GM12878 (cell line): ENCODE results near the gene ADCY10. TPM values are rescaled to one million over a fixed set of nuclear protein-coding genes. Genes with fewer than 3 reads are reported as not detected.

Experiments used
- CBX3 ChIP-seq: fragments of 200-600 bp; sonication (generic); IDR thresholded peaks from 2 replicates; pipeline ENCODE4 v1.6.1; 2016; ENCODE audit warnings: low read depth, borderline replicate concordance
- CREB1 ChIP-seq: IDR thresholded peaks from 2 replicates; pipeline ENCODE4 v1.6.1; 2012; ENCODE audit warnings: low read depth, mild to moderate bottlenecking, inconsistent platforms
- FOXK2 ChIP-seq: fragments of 450-650 bp; IDR thresholded peaks from 2 replicates; pipeline ENCODE4 v1.6.1; 2017; ENCODE audit warnings: mild to moderate bottlenecking, moderate library complexity
- IRF4 ChIP-seq: IDR thresholded peaks from 2 replicates; pipeline ENCODE4 v1.6.1; 2011; ENCODE audit warnings: low read depth, low read length
- POU2F2 ChIP-seq: IDR thresholded peaks from 3 replicates; pipeline ENCODE4 v1.6.1; 2011; ENCODE audit warnings: low read depth, mild to moderate bottlenecking, low read length, borderline replicate concordance
- SREBF1 ChIP-seq: IDR thresholded peaks from 2 replicates; pipeline ENCODE4 v1.6.1; 2012; ENCODE audit warnings: mild to moderate bottlenecking, low read length
- SREBF2 ChIP-seq: IDR thresholded peaks from 2 replicates; pipeline ENCODE4 v1.6.1; 2012; ENCODE audit warnings: mild to moderate bottlenecking, low read length
- STAT3 ChIP-seq: IDR thresholded peaks from 2 replicates; pipeline ENCODE4 v1.6.1; 2011; ENCODE audit warnings: low read depth, low read length, improper control_type of control experiment
- ZNF217 ChIP-seq: fragments of 450-650 bp; IDR thresholded peaks from 2 replicates; pipeline ENCODE4 v1.6.1; 2017; ENCODE audit warnings: antibody characterized with exemption, mild to moderate bottlenecking
- ZNF274 ChIP-seq: IDR thresholded peaks from one replicate; pipeline ENCODE4 v1.8.0; 2011; ENCODE audit not compliant: insufficient read length, insufficient read depth
- polyA plus RNA-seq, 11 experiments: library from polyadenylated mRNA; depleted of rRNA in 4 of 11; unstranded in 6 of 11; stranded (reverse) in 5 of 11; fragments of >200 nt; fragmentation: Nextera tagmentation in 4 of 11; fragmentation: Illumina TruSeq in 1 of 11; extraction: Ambion mirVana in 4 of 11; extraction: Trizol in 1 of 11; gene quantifications; 1 replicate in 1 of 11; 2 replicates in 10 of 11; pipeline versions ENCODE4 v1.2.1 to v1.2.3, GENCODE V29; 2011 to 2016; ENCODE audit warnings: inconsistent platforms in 2 of 11, missing spikeins in 2 of 11, low read depth in 1 of 11
- total RNA-seq, 4 experiments: library from RNA; depleted of rRNA in 3 of 4; stranded (reverse); fragments of >200 nt in 3 of 4; fragmentation: Illumina TruSeq in 1 of 4; extraction: Trizol in 1 of 4; gene quantifications; 2 replicates each; pipeline versions ENCODE4 v1.2.1 to v1.2.3, GENCODE V29; 2013 to 2021
- TF ChIP-seq, protein P1 (sequence below): fragments of 150-350 bp; IDR thresholded peaks from 2 replicates; pipeline ENCODE4 v1.6.1; 2016; ENCODE audit warnings: low read depth, low read length
- TF ChIP-seq, protein P2 (sequence below): fragments of 450-650 bp; IDR thresholded peaks from 2 replicates; pipeline ENCODE4 v1.6.1; 2017; ENCODE audit warnings: mild to moderate bottlenecking
- TF ChIP-seq, protein P3 (sequence below): fragments of 450-650 bp; IDR thresholded peaks from 2 replicates; pipeline ENCODE4 v1.6.1; 2018; ENCODE audit warnings: mild to moderate bottlenecking, low read depth, moderate library complexity; ENCODE audit not compliant: partially characterized antibody
- TF ChIP-seq, protein P4 (sequence below): fragments of 150-350 bp; IDR thresholded peaks from 2 replicates; pipeline ENCODE4 v1.6.1; 2014; ENCODE audit warnings: mild to moderate bottlenecking, low read depth, low read length
- TF ChIP-seq, protein P5 (sequence below): fragments of 450-650 bp; IDR thresholded peaks from 2 replicates; pipeline ENCODE4 v1.6.1; 2016; ENCODE audit warnings: mild to moderate bottlenecking
- TF ChIP-seq, protein P6 (sequence below), 3 experiments: IDR thresholded peaks in 2 of 3; conservative IDR thresholded peaks in 1 of 3; 2 replicates each; pipeline ENCODE4 v1.5.1; 2011; ENCODE audit warnings: low read depth in 3 of 3, low read length in 3 of 3, mild to moderate bottlenecking in 3 of 3, control low read depth in 2 of 3, moderate library complexity in 2 of 3, inconsistent platforms in 1 of 3, mixed read lengths in 1 of 3; ENCODE audit not compliant: control insufficient read depth in 2 of 3, insufficient read depth in 1 of 3; ENCODE audit errors: extremely low read depth in 1 of 3

ADCY10 gene
- total and polyA plus RNA-seq, 10 of the 15 experiments (the other 5 are each of a cell fraction or from before 2014, with no cell fraction given): 0.13 to 0.22 TPM; not detected in 8

DNA sequence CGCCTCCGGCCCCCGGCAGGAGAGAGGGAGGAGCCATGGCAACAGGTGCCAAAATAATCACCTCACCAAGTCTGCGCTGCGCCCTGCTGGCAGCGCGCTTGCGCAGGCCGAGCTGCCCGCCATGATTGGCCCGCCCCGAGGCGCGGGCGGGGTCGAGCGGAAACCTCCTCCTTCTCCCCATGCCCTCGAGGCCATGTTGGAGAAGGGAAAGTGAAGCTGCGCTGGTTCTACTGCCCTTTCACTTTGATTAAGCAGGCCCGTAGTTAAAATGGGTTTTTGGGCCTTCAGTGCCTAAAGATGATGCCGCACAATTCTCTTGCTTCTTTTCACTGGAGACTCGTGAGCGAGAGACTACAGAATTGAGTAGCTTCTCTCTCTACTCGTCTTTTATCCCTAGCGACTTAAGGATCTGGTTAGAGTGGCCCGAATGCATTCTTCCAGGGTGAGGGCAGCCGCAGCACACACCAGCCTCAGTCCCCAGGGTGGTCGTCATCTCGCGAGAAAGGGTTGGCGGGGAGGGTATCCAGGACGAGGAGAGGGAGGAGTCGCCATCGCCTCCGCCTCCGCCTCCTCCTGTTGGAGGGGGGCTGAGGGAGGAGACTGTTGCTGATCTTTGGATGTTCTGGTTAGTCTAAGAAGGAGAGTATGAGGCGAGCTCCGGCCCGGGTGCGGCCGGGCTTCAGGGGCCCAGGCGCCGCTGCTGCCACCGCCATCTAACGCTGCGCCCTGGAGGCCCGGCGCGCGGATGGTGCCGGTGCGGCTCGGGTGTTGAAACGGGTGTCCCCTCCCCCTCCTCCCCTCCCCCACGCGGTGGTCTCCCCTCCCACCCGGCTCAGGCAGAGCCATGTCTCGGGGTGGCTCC is 22.4 kb upstream of the ADCY10 start, which contains the start of gene DCAF6 (continued):
- TF ChIP-seq, protein P1, sequence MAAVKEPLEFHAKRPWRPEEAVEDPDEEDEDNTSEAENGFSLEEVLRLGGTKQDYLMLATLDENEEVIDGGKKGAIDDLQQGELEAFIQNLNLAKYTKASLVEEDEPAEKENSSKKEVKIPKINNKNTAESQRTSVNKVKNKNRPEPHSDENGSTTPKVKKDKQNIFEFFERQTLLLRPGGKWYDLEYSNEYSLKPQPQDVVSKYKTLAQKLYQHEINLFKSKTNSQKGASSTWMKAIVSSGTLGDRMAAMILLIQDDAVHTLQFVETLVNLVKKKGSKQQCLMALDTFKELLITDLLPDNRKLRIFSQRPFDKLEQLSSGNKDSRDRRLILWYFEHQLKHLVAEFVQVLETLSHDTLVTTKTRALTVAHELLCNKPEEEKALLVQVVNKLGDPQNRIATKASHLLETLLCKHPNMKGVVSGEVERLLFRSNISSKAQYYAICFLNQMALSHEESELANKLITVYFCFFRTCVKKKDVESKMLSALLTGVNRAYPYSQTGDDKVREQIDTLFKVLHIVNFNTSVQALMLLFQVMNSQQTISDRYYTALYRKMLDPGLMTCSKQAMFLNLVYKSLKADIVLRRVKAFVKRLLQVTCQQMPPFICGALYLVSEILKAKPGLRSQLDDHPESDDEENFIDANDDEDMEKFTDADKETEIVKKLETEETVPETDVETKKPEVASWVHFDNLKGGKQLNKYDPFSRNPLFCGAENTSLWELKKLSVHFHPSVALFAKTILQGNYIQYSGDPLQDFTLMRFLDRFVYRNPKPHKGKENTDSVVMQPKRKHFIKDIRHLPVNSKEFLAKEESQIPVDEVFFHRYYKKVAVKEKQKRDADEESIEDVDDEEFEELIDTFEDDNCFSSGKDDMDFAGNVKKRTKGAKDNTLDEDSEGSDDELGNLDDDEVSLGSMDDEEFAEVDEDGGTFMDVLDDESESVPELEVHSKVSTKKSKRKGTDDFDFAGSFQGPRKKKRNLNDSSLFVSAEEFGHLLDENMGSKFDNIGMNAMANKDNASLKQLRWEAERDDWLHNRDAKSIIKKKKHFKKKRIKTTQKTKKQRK: no peak
- TF ChIP-seq FOXK2: no peak
- no peak for TF ChIP-seq CBX3
- TF ChIP-seq POU2F2: 0 out of 3 replicates have a peak, but pooled peaks have one; percentile 7
- peak; percentile 38; the same call in 1 of the 2 replicates for TF ChIP-seq IRF4
- TF ChIP-seq, protein P2, sequence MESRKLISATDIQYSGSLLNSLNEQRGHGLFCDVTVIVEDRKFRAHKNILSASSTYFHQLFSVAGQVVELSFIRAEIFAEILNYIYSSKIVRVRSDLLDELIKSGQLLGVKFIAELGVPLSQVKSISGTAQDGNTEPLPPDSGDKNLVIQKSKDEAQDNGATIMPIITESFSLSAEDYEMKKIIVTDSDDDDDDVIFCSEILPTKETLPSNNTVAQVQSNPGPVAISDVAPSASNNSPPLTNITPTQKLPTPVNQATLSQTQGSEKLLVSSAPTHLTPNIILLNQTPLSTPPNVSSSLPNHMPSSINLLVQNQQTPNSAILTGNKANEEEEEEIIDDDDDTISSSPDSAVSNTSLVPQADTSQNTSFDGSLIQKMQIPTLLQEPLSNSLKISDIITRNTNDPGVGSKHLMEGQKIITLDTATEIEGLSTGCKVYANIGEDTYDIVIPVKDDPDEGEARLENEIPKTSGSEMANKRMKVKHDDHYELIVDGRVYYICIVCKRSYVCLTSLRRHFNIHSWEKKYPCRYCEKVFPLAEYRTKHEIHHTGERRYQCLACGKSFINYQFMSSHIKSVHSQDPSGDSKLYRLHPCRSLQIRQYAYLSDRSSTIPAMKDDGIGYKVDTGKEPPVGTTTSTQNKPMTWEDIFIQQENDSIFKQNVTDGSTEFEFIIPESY: peak; percentile 85; the same call in 1 of the 2 replicates
- TF ChIP-seq, protein P3, sequence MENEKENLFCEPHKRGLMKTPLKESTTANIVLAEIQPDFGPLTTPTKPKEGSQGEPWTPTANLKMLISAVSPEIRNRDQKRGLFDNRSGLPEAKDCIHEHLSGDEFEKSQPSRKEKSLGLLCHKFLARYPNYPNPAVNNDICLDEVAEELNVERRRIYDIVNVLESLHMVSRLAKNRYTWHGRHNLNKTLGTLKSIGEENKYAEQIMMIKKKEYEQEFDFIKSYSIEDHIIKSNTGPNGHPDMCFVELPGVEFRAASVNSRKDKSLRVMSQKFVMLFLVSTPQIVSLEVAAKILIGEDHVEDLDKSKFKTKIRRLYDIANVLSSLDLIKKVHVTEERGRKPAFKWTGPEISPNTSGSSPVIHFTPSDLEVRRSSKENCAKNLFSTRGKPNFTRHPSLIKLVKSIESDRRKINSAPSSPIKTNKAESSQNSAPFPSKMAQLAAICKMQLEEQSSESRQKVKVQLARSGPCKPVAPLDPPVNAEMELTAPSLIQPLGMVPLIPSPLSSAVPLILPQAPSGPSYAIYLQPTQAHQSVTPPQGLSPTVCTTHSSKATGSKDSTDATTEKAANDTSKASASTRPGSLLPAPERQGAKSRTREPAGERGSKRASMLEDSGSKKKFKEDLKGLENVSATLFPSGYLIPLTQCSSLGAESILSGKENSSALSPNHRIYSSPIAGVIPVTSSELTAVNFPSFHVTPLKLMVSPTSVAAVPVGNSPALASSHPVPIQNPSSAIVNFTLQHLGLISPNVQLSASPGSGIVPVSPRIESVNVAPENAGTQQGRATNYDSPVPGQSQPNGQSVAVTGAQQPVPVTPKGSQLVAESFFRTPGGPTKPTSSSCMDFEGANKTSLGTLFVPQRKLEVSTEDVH: peak; percentile 59
- TF ChIP-seq SREBF2: no peak
- TF ChIP-seq, protein P4, sequence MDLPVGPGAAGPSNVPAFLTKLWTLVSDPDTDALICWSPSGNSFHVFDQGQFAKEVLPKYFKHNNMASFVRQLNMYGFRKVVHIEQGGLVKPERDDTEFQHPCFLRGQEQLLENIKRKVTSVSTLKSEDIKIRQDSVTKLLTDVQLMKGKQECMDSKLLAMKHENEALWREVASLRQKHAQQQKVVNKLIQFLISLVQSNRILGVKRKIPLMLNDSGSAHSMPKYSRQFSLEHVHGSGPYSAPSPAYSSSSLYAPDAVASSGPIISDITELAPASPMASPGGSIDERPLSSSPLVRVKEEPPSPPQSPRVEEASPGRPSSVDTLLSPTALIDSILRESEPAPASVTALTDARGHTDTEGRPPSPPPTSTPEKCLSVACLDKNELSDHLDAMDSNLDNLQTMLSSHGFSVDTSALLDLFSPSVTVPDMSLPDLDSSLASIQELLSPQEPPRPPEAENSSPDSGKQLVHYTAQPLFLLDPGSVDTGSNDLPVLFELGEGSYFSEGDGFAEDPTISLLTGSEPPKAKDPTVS: no peak
- TF ChIP-seq, protein P5, sequence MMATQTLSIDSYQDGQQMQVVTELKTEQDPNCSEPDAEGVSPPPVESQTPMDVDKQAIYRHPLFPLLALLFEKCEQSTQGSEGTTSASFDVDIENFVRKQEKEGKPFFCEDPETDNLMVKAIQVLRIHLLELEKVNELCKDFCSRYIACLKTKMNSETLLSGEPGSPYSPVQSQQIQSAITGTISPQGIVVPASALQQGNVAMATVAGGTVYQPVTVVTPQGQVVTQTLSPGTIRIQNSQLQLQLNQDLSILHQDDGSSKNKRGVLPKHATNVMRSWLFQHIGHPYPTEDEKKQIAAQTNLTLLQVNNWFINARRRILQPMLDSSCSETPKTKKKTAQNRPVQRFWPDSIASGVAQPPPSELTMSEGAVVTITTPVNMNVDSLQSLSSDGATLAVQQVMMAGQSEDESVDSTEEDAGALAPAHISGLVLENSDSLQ: peak; percentile 74; the same call in 1 of the 2 replicates
- peak; percentile 65 for TF ChIP-seq CREB1
- TF ChIP-seq SREBF1: no peak
- TF ChIP-seq STAT3: no peak
- no peak for TF ChIP-seq ZNF217
- no peak for TF ChIP-seq ZNF274
- TF ChIP-seq, protein P6, sequence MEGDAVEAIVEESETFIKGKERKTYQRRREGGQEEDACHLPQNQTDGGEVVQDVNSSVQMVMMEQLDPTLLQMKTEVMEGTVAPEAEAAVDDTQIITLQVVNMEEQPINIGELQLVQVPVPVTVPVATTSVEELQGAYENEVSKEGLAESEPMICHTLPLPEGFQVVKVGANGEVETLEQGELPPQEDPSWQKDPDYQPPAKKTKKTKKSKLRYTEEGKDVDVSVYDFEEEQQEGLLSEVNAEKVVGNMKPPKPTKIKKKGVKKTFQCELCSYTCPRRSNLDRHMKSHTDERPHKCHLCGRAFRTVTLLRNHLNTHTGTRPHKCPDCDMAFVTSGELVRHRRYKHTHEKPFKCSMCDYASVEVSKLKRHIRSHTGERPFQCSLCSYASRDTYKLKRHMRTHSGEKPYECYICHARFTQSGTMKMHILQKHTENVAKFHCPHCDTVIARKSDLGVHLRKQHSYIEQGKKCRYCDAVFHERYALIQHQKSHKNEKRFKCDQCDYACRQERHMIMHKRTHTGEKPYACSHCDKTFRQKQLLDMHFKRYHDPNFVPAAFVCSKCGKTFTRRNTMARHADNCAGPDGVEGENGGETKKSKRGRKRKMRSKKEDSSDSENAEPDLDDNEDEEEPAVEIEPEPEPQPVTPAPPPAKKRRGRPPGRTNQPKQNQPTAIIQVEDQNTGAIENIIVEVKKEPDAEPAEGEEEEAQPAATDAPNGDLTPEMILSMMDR (IDR thresholded peaks at IDR 0.05 in 2 of 3, conservative IDR thresholded peaks at IDR 0.05 in 1 of 3; ENCODE audit: control insufficient read depth in 2 of 3, extremely low read depth in 1 of 3, insufficient read depth in 1 of 3, low read depth in 3 of 3, low read length in 3 of 3): no peak
